B cell (primary cell): Measurements from ENCODE around the gene VNN1. TPM values are rescaled to one million over a fixed set of nuclear protein-coding genes. Genes with fewer than 3 reads are reported as not detected.

Experiments
- ATAC-seq: fragments of 200-7000 bp; cut with Tn5 transposase; one replicate; pipeline ENCODE4 v1.10.0; 2021; ENCODE audit warnings: low read depth, mild to moderate bottlenecking, moderate number of reproducible peaks, moderate library complexity
- CTCF ChIA-PET: fragments of 350-600 bp; sonication (Branson Sonifier 250); formaldehyde crosslinking; loops from one replicate; lab custom pipeline; 2021; ENCODE audit warnings: antibody characterized with exemption, inconsistent platforms; lab: Charles Lee
- POLR2A ChIA-PET: fragments of 350-600 bp; sonication (Branson Sonifier 250); formaldehyde crosslinking; loops from one replicate; lab custom pipeline; 2021; ENCODE audit warnings: antibody characterized with exemption; lab: Charles Lee
- DNase-seq: peaks from one replicate; pipeline ENCODE4 v3.0.0; 2013
- H2AFZ ChIP-seq: 2 replicates; pipeline ENCODE4 v1.6.1; 2012; ENCODE audit warnings: mild to moderate bottlenecking, low read depth, low read length; ENCODE audit not compliant: insufficient read depth, poor library complexity, severe bottlenecking
- H3K27ac ChIP-seq, 2 donors: 1 replicate in 1 of 2; 2 replicates in 1 of 2; pipeline ENCODE4 v1.5.1; 2012 to 2013; ENCODE audit warnings: low read length in 2 of 2, mild to moderate bottlenecking in 2 of 2, moderate library complexity in 1 of 2
- H3K27me3 ChIP-seq, 4 experiments: fragments of 200-600 bp in 1 of 4; sonication (generic) in 1 of 4; replicated peaks in 1 of 4; 1 replicate in 2 of 4; 2 replicates in 2 of 4; pipeline versions ENCODE4 v1.6.1 to v1.7.0; 2013 to 2016; ENCODE audit warnings: low read length in 3 of 4, mild to moderate bottlenecking in 2 of 4, mixed read lengths in 1 of 4, moderate library complexity in 1 of 4; ENCODE audit not compliant: insufficient read depth in 4 of 4, control insufficient read depth in 3 of 4; ENCODE audit errors: control extremely low read depth in 1 of 4
- H3K36me3 ChIP-seq, 2 experiments: replicated peaks in 1 of 2; 1 replicate in 1 of 2; 2 replicates in 1 of 2; pipeline versions ENCODE4 v1.6.1 to v1.7.1; 2013; ENCODE audit warnings: low read length in 1 of 2; ENCODE audit not compliant: insufficient read depth in 2 of 2, control insufficient read depth in 1 of 2; ENCODE audit errors: control extremely low read depth in 1 of 2, extremely low read depth in 1 of 2
- H3K4me1 ChIP-seq, 2 donors: fragments of 200-600 bp in 1 of 2; sonication (generic) in 1 of 2; 1 replicate in 1 of 2; 2 replicates in 1 of 2; pipeline versions ENCODE4 v1.5.1 to v1.6.1; 2013 to 2017; ENCODE audit warnings: low read length in 2 of 2; ENCODE audit not compliant: control insufficient read depth in 2 of 2, insufficient read depth in 2 of 2
- H3K4me2 ChIP-seq: replicated peaks from 2 replicates; pipeline ENCODE3; 2012; ENCODE audit warnings: mild to moderate bottlenecking, low read depth, low read length; ENCODE audit not compliant: poor library complexity, severe bottlenecking
- H3K4me3 ChIP-seq, 5 experiments: fragments of 200-600 bp in 1 of 5; sonication (generic) in 1 of 5; 1 replicate in 3 of 5; 2 replicates in 2 of 5; pipeline versions ENCODE4 v1.5.1 to v1.7.0; 2011 to 2016; ENCODE audit warnings: low read length in 4 of 5, mild to moderate bottlenecking in 4 of 5, low read depth in 2 of 5, control low read depth in 1 of 5, moderate library complexity in 1 of 5; ENCODE audit not compliant: insufficient read depth in 1 of 5; ENCODE audit errors: control extremely low read depth in 1 of 5, extremely low read depth in 1 of 5
- H3K79me2 ChIP-seq: fragments of 200-600 bp; sonication (generic); one replicate; pipeline ENCODE4 v1.6.0; 2016; ENCODE audit warnings: low read length; ENCODE audit not compliant: control insufficient read depth, insufficient read depth
- H3K9ac ChIP-seq: fragments of 200-600 bp; sonication (generic); 2 replicates; pipeline ENCODE4 v1.6.1; 2017; ENCODE audit warnings: mild to moderate bottlenecking, low read length, moderate library complexity
- H3K9me3 ChIP-seq, 3 donors: one replicate each; pipeline versions ENCODE4 v1.6.1 to v1.7.1; 2013; ENCODE audit warnings: low read length in 2 of 3; ENCODE audit not compliant: control insufficient read depth in 2 of 3, insufficient read depth in 1 of 3; ENCODE audit errors: control extremely low read depth in 1 of 3
- H4K20me1 ChIP-seq: 2 replicates; pipeline ENCODE4 v1.6.0; 2012; ENCODE audit warnings: mild to moderate bottlenecking, low read length; ENCODE audit not compliant: insufficient read depth, control insufficient read depth, poor library complexity, severe bottlenecking
- H3K27ac Mint-ChIP-seq: one replicate; pipeline ENCODE4 v1.8.0; 2021; ENCODE audit warnings: mixed read lengths
- H3K27me3 Mint-ChIP-seq: one replicate; pipeline ENCODE4 v1.8.0; 2021; ENCODE audit warnings: mixed read lengths
- H3K4me1 Mint-ChIP-seq: one replicate; pipeline ENCODE4 v1.8.0; 2021; ENCODE audit warnings: mixed read lengths
- H3K4me3 Mint-ChIP-seq: one replicate; pipeline ENCODE4 v1.8.0; 2021; ENCODE audit warnings: mixed read lengths
- H3K9me3 Mint-ChIP-seq: one replicate; pipeline ENCODE4 v1.8.0; 2022; ENCODE audit warnings: mixed read lengths; ENCODE audit not compliant: insufficient read depth
- CTCF ChIP-seq: fragments of 200-600 bp; IDR thresholded peaks from one replicate; pipeline ENCODE4 v1.8.0; 2022; ENCODE audit warnings: antibody characterized with exemption, mild to moderate bottlenecking
- EZH2 ChIP-seq: IDR thresholded peaks from 2 replicates; pipeline ENCODE4 v1.6.1; 2012; ENCODE audit warnings: borderline replicate concordance, low read depth, mild to moderate bottlenecking, moderate library complexity, low read length; ENCODE audit not compliant: insufficient read depth, poor library complexity, severe bottlenecking
- WGBS: methylation state at CpG from one replicate; pipeline ENCODE4 v1.1.5; 2013; ENCODE audit warnings: missing lambda C conversion rate; ENCODE audit not compliant: insufficient coverage; 5-methylcytosine and 5-hydroxymethylcytosine counted together
- intact Hi-C: fragments of 100-400 bp; cut with micrococcal nuclease; formaldehyde crosslinking; loops from one replicate; pipeline ENCODE4 v1.10.0; 2022
- polyA plus RNA-seq: library from polyadenylated mRNA; depleted of rRNA; stranded (reverse); fragments of >200 nt; gene quantifications from 2 replicates; pipeline ENCODE4 v1.2.3, GENCODE V29; 2012
- total RNA-seq, 2 donors: library from RNA; stranded (reverse); fragments of 120-200 nt in 1 of 2; gene quantifications; 1 replicate in 1 of 2; 2 replicates in 1 of 2; pipeline versions ENCODE4 v1.2.3 to v1.2.4, GENCODE V29; 2013 to 2022

VNN1 gene
- total and polyA plus RNA-seq, 2 donors (not counting 1 experiment from before 2014, with no cell fraction given) = 0.04 TPM; not detected in 1

- Mint-ChIP-seq H3K27me3 (no peaks in the 10 kb centered on the region), H3K4me1 (no peaks in the 10 kb centered on the region), H3K9me3 (no peaks in the 10 kb centered on the region), H3K4me3 (no peak overlapping the region), H3K27ac (no peak overlapping the region)
- Histone ChIP-seq H3K4me2 (no peak overlapping the region), H3K27me3 (no peaks in the 10 kb centered on the region), H4K20me1 (no peaks in the 10 kb centered on the region), H3K4me3 (no peak overlapping the region), H2AFZ (no peak overlapping the region), H3K79me2 (no peaks in the 10 kb centered on the region), H3K36me3 (no peaks in the 10 kb centered on the region), H3K9me3 (no peaks in the 10 kb centered on the region), H3K9ac (no peak overlapping the region), H3K4me1 (no peaks in the 10 kb centered on the region), H3K27ac (no peak overlapping the region)
- intact Hi-C loops = no loop called here
- no peak for TF ChIP-seq EZH2
- no peak for TF ChIP-seq CTCF
- ChIA-PET POLR2A (no interaction called here), CTCF (interaction anchor here (0.5 kb wide), 1 partner anchor 419 kb away, joined by 3 read pairs; no protein-coding TSS in a partner anchor)
- no peak for ATAC-seq
- 78% methylated on average over 3 of the region's 3 CpGs for WGBS
- DNase-seq = no peak
Measured at GRCh38 chr6:132651062-132651461, 62.8 kb downstream of the VNN1 start.

- Histone ChIP-seq H4K20me1 (no peaks in the 10 kb centered on the region), H3K27ac (no peak overlapping the region), H3K4me1 (no peaks in the 10 kb centered on the region), H3K79me2 (no peaks in the 10 kb centered on the region), H3K9ac (no peak overlapping the region), H3K4me3 (no peak overlapping the region), H3K27me3 (no peaks in the 10 kb centered on the region), H3K9me3 (no peaks in the 10 kb centered on the region), H3K4me2 (no peak overlapping the region), H2AFZ (no peak overlapping the region), H3K36me3 (no peaks in the 10 kb centered on the region)
- TF ChIP-seq CTCF (no peak), EZH2 (no peak)
- Mint-ChIP-seq H3K4me1 (no peaks in the 10 kb centered on the region), H3K27ac (no peak overlapping the region), H3K4me3 (no peak overlapping the region), H3K27me3 (no peaks in the 10 kb centered on the region), H3K9me3 (no peaks in the 10 kb centered on the region)
- ATAC-seq (no peak), DNase-seq (no peak)
- CTCF ChIA-PET = no interaction called here
- WGBS = 100% methylated on average over 1 of the region's 1 CpG
- intact Hi-C loops = no loop called here
- POLR2A ChIA-PET = no interaction called here
Measured at GRCh38 chr6:132650429-132650828, 63.4 kb downstream of the VNN1 start.
